Mucosa of descending colon (tissue), 3 donors: Measurements from ENCODE around the gene KIAA2012. TPM values are rescaled to one million over a fixed set of nuclear protein-coding genes. Genes with fewer than 3 reads are reported as not detected.
A peak's percentile ranks its signal among the peaks of the same experiment; 100 is the strongest.

Experiments used
- ATAC-seq: fragments of 200-7000 bp; cut with Tn5 transposase; one replicate; pipeline ENCODE4 v1.9.1; 2020; ENCODE audit warnings: mild to moderate bottlenecking, moderate library complexity
- DNase-seq, 3 donors: peaks; one replicate each; pipeline ENCODE4 v3.0.0-alpha.2; 2020
- H3K36me3 ChIP-seq: fragments of 200-600 bp; one replicate; pipeline ENCODE4 v1.8.0; 2021; ENCODE audit warnings: low read depth, mild to moderate bottlenecking
- H3K4me1 ChIP-seq: fragments of 200-600 bp; one replicate; pipeline ENCODE4 v1.8.0; 2021; ENCODE audit warnings: low read depth, mild to moderate bottlenecking
- H3K4me3 ChIP-seq: fragments of 200-600 bp; one replicate; pipeline ENCODE4 v1.8.0; 2021; ENCODE audit warnings: mild to moderate bottlenecking
- H3K9me3 ChIP-seq: fragments of 200-600 bp; one replicate; pipeline ENCODE4 v1.8.0; 2021; ENCODE audit warnings: mild to moderate bottlenecking
- intact Hi-C, 2 donors: fragments of 100-400 bp; cut with DNase I in 1 of 2; cut with micrococcal nuclease in 1 of 2; formaldehyde crosslinking; loops; one replicate each; pipeline versions ENCODE4 v1.11.0 to v1.11.1; 2022; cut with DNase I, micrococcal nuclease
- total RNA-seq, 3 donors: library from RNA; stranded (reverse); fragmentation: NEBNext Ultra II Directional in 2 of 3; extraction: Animal tissue kit (Norgen Biotek cat#: 25700) in 2 of 3; gene quantifications; one replicate each; pipeline versions ENCODE4 v1.2.1 to v1.2.4, GENCODE V29; 2021 to 2023
- TF ChIP-seq, protein P1 (sequence below): fragments of 200-600 bp; IDR thresholded peaks from one replicate; pipeline ENCODE4 v1.8.0; 2022; ENCODE audit warnings: antibody characterized with exemption, mild to moderate bottlenecking
- donor health status: DM: no; HTN: no; CAD: no; lungs with moderate emphysema.
- donor health status: DM: no; HTN: no; CAD: no.
- donor health status: DM: no; HTN: yes; CAD: no.

KIAA2012 gene
- total RNA-seq, 3 donors from 2014 or later = 0.13 to 0.14 TPM; not detected in 1

DNA sequence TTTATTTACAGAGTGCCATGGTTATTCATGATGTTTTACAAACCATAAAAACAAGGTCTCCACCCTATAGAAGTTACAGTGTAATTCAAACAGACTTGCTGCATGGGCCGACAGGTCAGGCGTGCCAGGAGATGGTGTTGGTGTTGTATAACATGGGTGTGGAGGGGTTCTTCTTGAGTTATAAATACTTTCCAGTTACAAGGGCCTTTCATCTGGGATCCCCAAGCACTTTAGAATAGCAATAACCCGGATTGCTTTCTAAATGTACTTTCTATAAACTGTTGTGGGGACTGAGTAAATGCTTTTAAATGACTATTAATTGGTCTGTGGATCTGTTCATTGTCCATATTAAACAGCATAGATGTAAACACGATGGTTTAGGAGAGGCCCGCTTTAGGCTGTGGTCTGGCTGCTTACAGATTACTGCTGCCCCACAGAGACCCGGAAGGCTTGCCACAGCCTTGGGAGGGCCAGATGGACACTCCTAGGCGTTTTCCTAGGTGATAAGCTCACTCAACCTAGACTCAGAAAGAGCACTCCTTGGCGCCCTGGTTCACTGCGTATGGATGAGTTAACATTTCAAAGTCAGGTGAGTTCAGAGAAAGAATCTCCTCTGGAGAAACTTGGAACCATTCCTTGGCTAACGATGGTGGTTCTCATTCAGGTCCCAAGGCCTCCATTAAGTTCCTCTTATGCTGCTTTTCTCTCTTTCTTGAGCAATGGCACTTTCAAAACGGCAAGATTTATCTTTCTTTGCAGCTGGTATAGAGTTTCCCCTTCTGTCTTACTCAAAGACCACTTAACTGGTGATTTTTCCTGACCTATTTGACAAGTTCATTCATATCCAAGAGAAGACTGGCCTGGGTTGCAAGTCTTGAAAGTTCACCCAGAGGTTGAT lies 3.6 kb upstream of the KIAA2012 start:
- Histone ChIP-seq H3K4me1 (peaks cover 14% of the 10 kb centered on the region), H3K9me3 (no peaks in the 10 kb centered on the region), H3K36me3 (no peaks in the 10 kb centered on the region), H3K4me3 (no peak overlapping the region)
- ATAC-seq (peak; percentile 94), DNase-seq (peak; percentile 73 to 80 (median 77))
- TF ChIP-seq, protein P1, sequence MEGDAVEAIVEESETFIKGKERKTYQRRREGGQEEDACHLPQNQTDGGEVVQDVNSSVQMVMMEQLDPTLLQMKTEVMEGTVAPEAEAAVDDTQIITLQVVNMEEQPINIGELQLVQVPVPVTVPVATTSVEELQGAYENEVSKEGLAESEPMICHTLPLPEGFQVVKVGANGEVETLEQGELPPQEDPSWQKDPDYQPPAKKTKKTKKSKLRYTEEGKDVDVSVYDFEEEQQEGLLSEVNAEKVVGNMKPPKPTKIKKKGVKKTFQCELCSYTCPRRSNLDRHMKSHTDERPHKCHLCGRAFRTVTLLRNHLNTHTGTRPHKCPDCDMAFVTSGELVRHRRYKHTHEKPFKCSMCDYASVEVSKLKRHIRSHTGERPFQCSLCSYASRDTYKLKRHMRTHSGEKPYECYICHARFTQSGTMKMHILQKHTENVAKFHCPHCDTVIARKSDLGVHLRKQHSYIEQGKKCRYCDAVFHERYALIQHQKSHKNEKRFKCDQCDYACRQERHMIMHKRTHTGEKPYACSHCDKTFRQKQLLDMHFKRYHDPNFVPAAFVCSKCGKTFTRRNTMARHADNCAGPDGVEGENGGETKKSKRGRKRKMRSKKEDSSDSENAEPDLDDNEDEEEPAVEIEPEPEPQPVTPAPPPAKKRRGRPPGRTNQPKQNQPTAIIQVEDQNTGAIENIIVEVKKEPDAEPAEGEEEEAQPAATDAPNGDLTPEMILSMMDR = no peak
- intact Hi-C loops = no loop called here

DNA sequence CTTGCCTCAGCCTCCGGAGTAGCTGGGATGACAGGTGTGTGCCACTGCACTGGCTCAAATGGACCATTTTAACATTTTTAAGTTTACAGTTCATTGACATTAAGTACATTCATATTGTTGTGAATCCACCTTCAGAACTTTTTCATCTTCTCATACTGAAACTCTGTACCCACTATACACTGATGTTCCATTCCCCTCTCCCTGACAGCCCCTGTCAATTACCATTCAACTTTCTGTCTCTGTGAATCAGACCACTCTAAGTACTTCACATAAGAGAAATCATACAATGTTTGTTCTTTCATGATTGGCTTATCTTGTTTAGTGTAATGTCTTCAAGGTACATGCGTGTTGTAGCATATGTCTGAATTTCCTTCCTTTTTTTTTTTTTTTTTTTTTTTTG lies 1.9 kb upstream of the KIAA2012 start:
- intact Hi-C loops = no loop called here
- Histone ChIP-seq H3K36me3 (no peaks in the 10 kb centered on the region), H3K4me1 (peaks cover 14% of the 10 kb centered on the region), H3K4me3 (no peak overlapping the region), H3K9me3 (no peaks in the 10 kb centered on the region)
- DNase-seq = no peak
- no peak for ATAC-seq
- TF ChIP-seq, protein P1 = no peak

DNA sequence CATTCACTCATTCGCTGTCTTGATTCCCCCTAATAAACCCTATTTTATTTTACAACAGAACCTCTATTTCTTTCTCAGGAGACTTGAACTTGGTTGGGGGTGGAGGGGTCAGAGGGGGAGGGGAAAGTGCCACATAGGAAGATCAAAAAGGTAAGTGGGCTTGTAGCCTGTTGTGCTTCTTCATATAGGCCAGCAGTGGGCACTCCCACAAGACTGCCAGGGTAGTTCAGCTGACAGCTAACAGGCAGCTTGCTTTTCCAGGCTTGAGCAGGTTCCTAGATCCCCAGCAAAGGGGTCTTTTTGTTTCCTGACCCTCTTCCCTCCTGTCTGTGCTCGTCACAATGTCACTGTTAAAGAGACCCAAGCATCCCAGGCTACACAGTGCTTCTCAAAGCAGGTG lies 829 bp upstream of the KIAA2012 start:
- Histone ChIP-seq H3K9me3 (no peaks in the 10 kb centered on the region), H3K4me1 (peaks cover 14% of the 10 kb centered on the region), H3K36me3 (no peaks in the 10 kb centered on the region), H3K4me3 (no peak overlapping the region)
- DNase-seq = no peak
- ATAC-seq = no peak
- TF ChIP-seq, protein P1 = no peak
- intact Hi-C loops = no loop called here

DNA sequence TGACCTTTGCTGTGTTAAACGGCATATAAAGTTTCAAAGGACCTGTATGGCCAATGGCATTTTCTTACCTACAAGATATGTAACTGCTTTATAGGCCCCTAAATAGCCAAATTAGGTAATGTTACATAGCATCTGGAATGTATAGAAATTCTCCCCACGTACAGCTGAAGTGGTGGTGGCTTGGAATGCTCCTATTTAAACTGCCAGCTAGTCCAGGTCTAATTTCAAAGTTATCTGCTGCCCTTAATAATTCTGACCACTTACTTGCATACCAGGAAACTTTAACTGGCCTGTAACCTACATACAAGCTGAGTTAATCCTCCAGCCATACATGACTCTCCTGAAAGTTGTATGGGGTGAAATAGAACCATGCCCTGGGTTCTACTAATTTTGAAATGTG lies 1.3 kb downstream of the KIAA2012 start:
- no peak for ATAC-seq
- H3K4me1 ChIP-seq = peaks cover 8% of the 10 kb centered on the region
- H3K4me3 ChIP-seq = no peak overlapping the region
- intact Hi-C loops = no loop called here
- H3K9me3 ChIP-seq = no peaks in the 10 kb centered on the region
- no peaks in the 10 kb centered on the region for H3K36me3 ChIP-seq
- DNase-seq = no peak
- TF ChIP-seq, protein P1 = no peak

DNA sequence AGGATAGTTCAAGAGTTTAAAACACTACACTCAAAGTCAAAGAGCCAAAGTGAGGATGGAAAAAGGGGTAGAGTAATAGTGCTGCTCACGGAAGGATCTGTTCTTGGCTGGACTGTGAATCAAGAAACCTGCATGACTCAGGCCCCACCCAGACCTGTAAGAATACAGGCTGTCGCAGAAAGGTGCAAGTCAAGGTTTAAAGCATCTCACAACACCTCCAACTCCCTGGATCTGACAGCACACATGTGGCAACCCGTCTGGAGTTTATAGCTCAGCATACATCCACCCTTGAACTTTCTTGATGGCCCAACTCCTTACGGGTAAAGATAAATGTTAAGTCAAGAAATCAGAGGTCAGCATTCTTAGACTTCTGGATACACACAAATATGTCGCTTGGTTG lies 6.3 kb downstream of the KIAA2012 start:
- intact Hi-C loops = no loop called here
- no peaks in the 10 kb centered on the region for H3K36me3 ChIP-seq
- DNase-seq = no peak
- no peak overlapping the region for H3K4me3 ChIP-seq
- H3K9me3 ChIP-seq = peaks cover 5% of the 10 kb centered on the region
- no peaks in the 10 kb centered on the region for H3K4me1 ChIP-seq
- ATAC-seq = no peak
- TF ChIP-seq, protein P1 = no peak
